Naive thymus-derived CD8-positive, alpha-beta T cell (primary cell): ENCODE data around the gene SIPA1L2. TPM values are rescaled to one million over a fixed set of nuclear protein-coding genes. Genes with fewer than 3 reads are reported as not detected.

Experiments used
- ATAC-seq, 2 donors: fragments of 150-1000 bp; cut with Tn5 transposase in 1 of 2; sonication (Bioruptor Pico), chemical (Tn5 transposase) in 1 of 2; 1 replicate in 1 of 2; 2 replicates in 1 of 2; pipeline ENCODE4 v1.10.0; 2021; ENCODE audit warnings: mild to moderate bottlenecking in 2 of 2, moderate library complexity in 2 of 2
- POLR2A ChIA-PET: fragments of 350-600 bp; sonication (Branson Sonifier 250); formaldehyde crosslinking; loops from one replicate; lab custom pipeline; 2021; ENCODE audit warnings: antibody characterized with exemption; lab: Charles Lee
- DNase-seq, 10 donors: peaks; one replicate each; pipeline versions ENCODE4 v3.0.0 to v3.0.0-alpha.2; 2020 to 2022
- H3K27ac Mint-ChIP-seq, 10 donors: one replicate each; pipeline ENCODE4 v1.8.0; 2020 to 2022; ENCODE audit warnings: mild to moderate bottlenecking in 10 of 10, mixed read lengths in 10 of 10, moderate library complexity in 4 of 10, inconsistent platforms in 1 of 10
- H3K27me3 Mint-ChIP-seq, 5 donors: one replicate each; pipeline ENCODE4 v1.8.0; 2021 to 2022; ENCODE audit warnings: mixed read lengths in 5 of 5
- H3K36me3 Mint-ChIP-seq, 3 donors: one replicate each; pipeline ENCODE4 v1.8.0; 2020 to 2022; ENCODE audit warnings: mixed read lengths in 3 of 3, mild to moderate bottlenecking in 2 of 3, inconsistent platforms in 1 of 3
- H3K4me1 Mint-ChIP-seq, 4 donors: one replicate each; pipeline ENCODE4 v1.8.0; 2021 to 2022; ENCODE audit warnings: mixed read lengths in 4 of 4
- H3K4me3 Mint-ChIP-seq, 10 donors: one replicate each; pipeline ENCODE4 v1.8.0; 2020 to 2022; ENCODE audit warnings: mild to moderate bottlenecking in 10 of 10, mixed read lengths in 10 of 10, moderate library complexity in 6 of 10, inconsistent platforms in 1 of 10
- H3K9me3 Mint-ChIP-seq, 9 donors: one replicate each; pipeline ENCODE4 v1.8.0; 2020 to 2022; ENCODE audit warnings: mixed read lengths in 9 of 9, mild to moderate bottlenecking in 3 of 9, inconsistent platforms in 1 of 9, moderate library complexity in 1 of 9
- polyA plus RNA-seq, 3 donors: library from polyadenylated mRNA; unstranded; fragments of 300-500 nt; fragmentation: Illumina TruSeq; gene quantifications; one replicate each; pipeline ENCODE4 v1.2.3, GENCODE V29; 2021
- total RNA-seq, 8 experiments: library from RNA in 2 of 8; stranded (reverse) in 2 of 8; gene quantifications; one replicate each; pipeline ENCODE4 v1.2.3 and lab custom pipeline; 2021 to 2026

The SIPA1L2 gene
- total and polyA plus RNA-seq, 5 experiments from 2014 or later, result 0.08 to 0.16 (median 0.08) TPM; not detected in 2

- Mint-ChIP-seq H3K4me3 (no peak overlapping the region), H3K27ac (no peak overlapping the region), H3K4me1 (no peaks in the 10 kb centered on the region), H3K36me3 (no peaks in the 10 kb centered on the region), H3K9me3 (no peaks in the 10 kb centered on the region), H3K27me3 (peaks cover 0 to 4% (median 0%) of the 10 kb centered on the region in 5 donors)
- DNase-seq (no peak), ATAC-seq (no peak)
- POLR2A ChIA-PET, result no interaction called here
Observed at GRCh38 chr1:232641507-232641906, 11.6 kb upstream of the SIPA1L2 start.

DNA sequence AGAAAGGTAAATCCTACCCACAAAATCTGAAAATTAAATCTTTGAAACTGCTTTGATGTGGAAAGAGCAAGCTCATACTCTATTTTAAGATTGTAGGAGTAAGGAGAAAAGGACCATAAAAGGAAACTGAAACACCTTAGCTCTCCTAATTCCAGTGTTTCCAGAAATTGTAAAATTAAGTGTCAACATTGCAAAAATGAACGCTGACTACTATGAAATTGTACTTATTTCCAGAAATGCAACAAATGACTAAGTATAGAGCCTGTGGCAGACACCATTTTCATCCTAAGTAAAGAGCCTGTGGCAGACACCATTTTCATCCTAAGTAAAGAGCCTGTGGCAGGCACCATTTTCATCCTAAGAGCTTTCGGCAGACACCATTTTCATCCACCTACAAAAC, 6.9 kb upstream of the SIPA1L2 start:
- ATAC-seq, result no peak
- Mint-ChIP-seq H3K36me3 (no peaks in the 10 kb centered on the region), H3K9me3 (no peaks in the 10 kb centered on the region), H3K27me3 (peaks cover 7 to 25% (median 20%) of the 10 kb centered on the region in 5 donors), H3K27ac (no peak overlapping the region), H3K4me1 (no peaks in the 10 kb centered on the region), H3K4me3 (no peak overlapping the region)
- POLR2A ChIA-PET, result no interaction called here
- no peak for DNase-seq

DNA sequence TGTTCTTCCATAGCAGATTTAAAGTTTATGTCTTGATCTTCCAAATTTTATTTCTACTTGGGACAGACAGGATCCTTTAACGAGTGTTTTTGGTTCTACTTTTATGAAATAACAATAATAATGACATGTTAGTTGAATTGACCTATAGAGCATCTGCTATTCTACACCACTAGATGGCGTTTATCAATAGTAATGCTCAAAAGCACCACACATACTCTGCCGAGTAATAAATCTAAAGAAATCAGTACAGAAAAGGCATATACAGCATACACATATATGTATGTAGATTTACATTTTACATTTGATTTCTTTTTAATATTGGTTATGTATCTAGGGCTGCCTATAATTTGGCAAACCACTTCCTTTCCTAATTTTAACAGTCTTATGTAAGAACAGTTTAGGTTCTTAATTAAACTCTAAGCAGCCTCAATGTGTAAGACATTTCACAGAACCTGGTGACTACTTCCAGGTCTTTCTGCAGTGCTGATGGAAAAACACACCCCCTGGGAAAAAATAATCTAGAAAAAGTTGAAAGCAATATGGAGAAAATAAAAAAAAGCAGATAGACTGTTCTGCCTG, 5.9 kb upstream of the SIPA1L2 start:
- Mint-ChIP-seq H3K4me3 (no peak overlapping the region), H3K27me3 (peaks cover 7 to 26% (median 22%) of the 10 kb centered on the region in 5 donors), H3K27ac (no peak overlapping the region), H3K36me3 (no peaks in the 10 kb centered on the region), H3K9me3 (no peaks in the 10 kb centered on the region), H3K4me1 (peaks cover 1 to 2% (median 2%) of the 10 kb centered on the region in 4 donors)
- POLR2A ChIA-PET, result no interaction called here
- ATAC-seq, result peak; percentile 77 to 79
- peak in 3 of 10 donors; percentile 35 to 52 (median 47) for DNase-seq

- Mint-ChIP-seq H3K27me3 (peaks cover 7 to 29% (median 22%) of the 10 kb centered on the region in 5 donors), H3K9me3 (no peaks in the 10 kb centered on the region), H3K36me3 (no peaks in the 10 kb centered on the region), H3K27ac (no peak overlapping the region), H3K4me3 (no peak overlapping the region), H3K4me1 (peaks cover 5 to 7% (median 5%) of the 10 kb centered on the region in 4 donors)
- ATAC-seq (no peak), DNase-seq (no peak)
- POLR2A ChIA-PET, result no interaction called here
Observed at GRCh38 chr1:232635279-232635678, 5.3 kb upstream of the SIPA1L2 start.

DNA sequence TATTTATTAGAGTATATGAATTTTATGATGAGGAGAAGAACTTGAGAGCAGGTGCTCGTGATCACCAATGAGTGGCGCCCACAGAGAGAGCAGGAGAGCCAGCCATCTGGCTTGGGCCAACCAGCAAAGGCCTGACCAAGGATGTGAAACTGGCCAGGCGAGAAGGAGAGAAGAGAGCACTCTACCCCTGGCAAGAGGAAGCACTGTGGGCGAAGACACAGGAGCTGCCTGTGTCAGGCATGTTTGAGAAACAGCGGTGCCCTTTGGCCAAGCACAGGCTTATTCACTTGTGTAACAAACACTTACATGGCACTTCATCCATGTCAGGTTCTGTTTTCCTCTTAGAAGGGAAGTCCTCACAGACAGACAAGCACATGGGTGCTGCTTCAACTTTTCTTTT, 4.2 kb upstream of the SIPA1L2 start:
- POLR2A ChIA-PET, result no interaction called here
- H3K27me3 Mint-ChIP-seq, result peaks cover 11 to 29% (median 25%) of the 10 kb centered on the region in 5 donors
- peaks cover 5 to 11% (median 8%) of the 10 kb centered on the region in 4 donors for H3K4me1 Mint-ChIP-seq
- no peak for ATAC-seq
- no peaks in the 10 kb centered on the region for H3K36me3 Mint-ChIP-seq
- no peak overlapping the region for H3K27ac Mint-ChIP-seq
- H3K9me3 Mint-ChIP-seq, result no peaks in the 10 kb centered on the region
- DNase-seq, result no peak
- H3K4me3 Mint-ChIP-seq, result no peak overlapping the region

DNA sequence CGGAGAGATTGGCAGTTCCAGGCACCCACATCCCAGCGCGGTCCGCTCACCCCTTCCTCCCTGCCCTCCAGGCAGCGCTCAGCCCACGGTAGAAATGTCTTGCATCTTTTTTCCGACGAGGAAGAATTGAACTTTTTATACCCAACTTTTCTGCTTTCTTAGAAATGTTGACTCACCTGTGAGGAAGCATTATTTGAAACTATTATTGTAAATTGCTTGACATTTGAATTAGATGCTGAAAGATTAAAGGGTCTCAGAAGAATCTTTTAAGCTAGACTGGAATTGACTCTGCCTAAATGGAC, 912 bp upstream of the SIPA1L2 start:
- DNase-seq, result no peak
- ATAC-seq, result no peak
- POLR2A ChIA-PET, result interaction anchor here (0.5 to 0.6 kb wide), 2 partner anchors 302 to 470 kb away, joined by 4 to 5 read pairs; no protein-coding TSS in a partner anchor

GRCh38 chr1:232629250-232630046, 485 bp downstream of the SIPA1L2 start:
- peak overlapping the region; percentile 78 to 91 (median 85) for H3K4me3 Mint-ChIP-seq
- H3K4me1 Mint-ChIP-seq, result peaks cover 8 to 24% (median 15%) of the 10 kb centered on the region in 4 donors
- no peaks in the 10 kb centered on the region for H3K9me3 Mint-ChIP-seq
- peaks cover 13 to 34% (median 28%) of the 10 kb centered on the region in 5 donors for H3K27me3 Mint-ChIP-seq
- ATAC-seq, result peak; percentile 18 to 53
- POLR2A ChIA-PET, result no interaction called here
- peak in 4 of 10 donors; percentile 7 to 16 (median 10) for DNase-seq
- no peaks in the 10 kb centered on the region for H3K36me3 Mint-ChIP-seq
- H3K27ac Mint-ChIP-seq, result peak overlapping the region in 2 of 10 donors; percentile 10 to 72

More for the DNA sequence above, 912 bp upstream of the SIPA1L2 start:
- H3K4me1 Mint-ChIP-seq, result peaks cover 8 to 24% (median 15%) of the 10 kb centered on the region in 4 donors
- H3K9me3 Mint-ChIP-seq, result no peaks in the 10 kb centered on the region
- no peaks in the 10 kb centered on the region for H3K36me3 Mint-ChIP-seq
- H3K4me3 Mint-ChIP-seq, result peak overlapping the region; percentile 80 to 94 (median 86)
- peak overlapping the region in 3 of 10 donors; percentile 13 to 55 (median 14) for H3K27ac Mint-ChIP-seq
- peaks cover 13 to 39% (median 34%) of the 10 kb centered on the region in 5 donors for H3K27me3 Mint-ChIP-seq

GRCh38 chr1:232628335-232629249, 1.3 kb downstream of the SIPA1L2 start:
- DNase-seq, result peak in 1 of 10 donors; percentile 7
- peaks cover 13 to 30% (median 28%) of the 10 kb centered on the region in 5 donors for H3K27me3 Mint-ChIP-seq
- POLR2A ChIA-PET, result no interaction called here

GRCh38 chr1:232627645-232628334, 2.1 kb downstream of the SIPA1L2 start:
- POLR2A ChIA-PET, result interaction anchor here (1.4 kb wide), 1 partner anchor 760 kb away, joined by 4 read pairs; no protein-coding TSS in a partner anchor
- no peaks in the 10 kb centered on the region for H3K36me3 Mint-ChIP-seq
- ATAC-seq (peak; percentile 31 to 70), DNase-seq (peak in 6 of 10 donors; percentile 14 to 57 (median 28))
- peak overlapping the region in 4 of 10 donors; percentile 35 to 89 (median 64) for H3K4me3 Mint-ChIP-seq
- no peaks in the 10 kb centered on the region for H3K9me3 Mint-ChIP-seq
- H3K27me3 Mint-ChIP-seq, result peaks cover 13 to 27% (median 26%) of the 10 kb centered on the region in 5 donors
- no peak overlapping the region for H3K27ac Mint-ChIP-seq
- H3K4me1 Mint-ChIP-seq, result peaks cover 8 to 24% (median 15%) of the 10 kb centered on the region in 4 donors

More at GRCh38 chr1:232628335-232629249, 1.3 kb downstream of the SIPA1L2 start:
- no peaks in the 10 kb centered on the region for H3K36me3 Mint-ChIP-seq
- H3K4me1 Mint-ChIP-seq, result peaks cover 8 to 24% (median 15%) of the 10 kb centered on the region in 4 donors
- no peaks in the 10 kb centered on the region for H3K9me3 Mint-ChIP-seq
- ATAC-seq, result no peak
- peak overlapping the region; percentile 78 to 91 (median 85) for H3K4me3 Mint-ChIP-seq
- peak overlapping the region in 3 of 10 donors; percentile 10 to 72 (median 39) for H3K27ac Mint-ChIP-seq

GRCh38 chr1:232627171-232627570, 2.8 kb downstream of the SIPA1L2 start:
- no peaks in the 10 kb centered on the region for H3K36me3 Mint-ChIP-seq
- H3K4me3 Mint-ChIP-seq, result no peak overlapping the region
- DNase-seq (no peak), ATAC-seq (no peak)
- H3K4me1 Mint-ChIP-seq, result peaks cover 8 to 24% (median 15%) of the 10 kb centered on the region in 4 donors
- peaks cover 8 to 23% (median 20%) of the 10 kb centered on the region in 5 donors for H3K27me3 Mint-ChIP-seq
- H3K27ac Mint-ChIP-seq, result no peak overlapping the region
- POLR2A ChIA-PET, result interaction anchor here (1.4 kb wide), 1 partner anchor 759 kb away, joined by 4 read pairs; no protein-coding TSS in a partner anchor
- no peaks in the 10 kb centered on the region for H3K9me3 Mint-ChIP-seq

DNA sequence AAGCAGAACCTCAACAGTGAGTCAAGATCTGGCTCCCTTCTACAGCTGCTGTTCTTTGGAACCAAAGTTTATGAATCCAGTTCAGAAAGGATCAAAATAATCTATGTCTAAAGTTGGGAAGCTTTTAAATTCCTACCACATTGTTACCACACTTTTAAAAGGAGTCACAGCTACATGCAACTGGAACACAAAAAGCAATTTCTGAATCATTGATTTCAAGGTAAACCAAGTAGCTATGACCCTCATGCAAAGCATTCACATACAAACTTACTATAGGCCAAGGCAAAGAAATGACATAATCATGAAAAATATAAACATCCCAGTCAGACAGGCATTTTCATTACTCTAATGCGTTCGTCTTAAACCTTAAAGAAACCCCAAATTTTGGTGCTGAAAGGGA, 3.5 kb downstream of the SIPA1L2 start:
- DNase-seq (no peak), ATAC-seq (no peak)
- POLR2A ChIA-PET, result interaction anchor here (1.4 kb wide), 1 partner anchor 759 kb away, joined by 4 read pairs; no protein-coding TSS in a partner anchor
- peaks cover 6 to 19% (median 17%) of the 10 kb centered on the region in 5 donors for H3K27me3 Mint-ChIP-seq
- no peak overlapping the region for H3K4me3 Mint-ChIP-seq
- H3K36me3 Mint-ChIP-seq, result no peaks in the 10 kb centered on the region
- peaks cover 8 to 24% (median 15%) of the 10 kb centered on the region in 4 donors for H3K4me1 Mint-ChIP-seq
- no peak overlapping the region for H3K27ac Mint-ChIP-seq
- no peaks in the 10 kb centered on the region for H3K9me3 Mint-ChIP-seq
